ENCODE data around the gene MPPE1. TPM values are rescaled to one million over a fixed set of nuclear protein-coding genes. Genes with fewer than 3 reads are reported as not detected.

Gene MPPE1
- polyA plus RNA-seq, 1 donor from 2014 or later: 53.4 TPM

DNA sequence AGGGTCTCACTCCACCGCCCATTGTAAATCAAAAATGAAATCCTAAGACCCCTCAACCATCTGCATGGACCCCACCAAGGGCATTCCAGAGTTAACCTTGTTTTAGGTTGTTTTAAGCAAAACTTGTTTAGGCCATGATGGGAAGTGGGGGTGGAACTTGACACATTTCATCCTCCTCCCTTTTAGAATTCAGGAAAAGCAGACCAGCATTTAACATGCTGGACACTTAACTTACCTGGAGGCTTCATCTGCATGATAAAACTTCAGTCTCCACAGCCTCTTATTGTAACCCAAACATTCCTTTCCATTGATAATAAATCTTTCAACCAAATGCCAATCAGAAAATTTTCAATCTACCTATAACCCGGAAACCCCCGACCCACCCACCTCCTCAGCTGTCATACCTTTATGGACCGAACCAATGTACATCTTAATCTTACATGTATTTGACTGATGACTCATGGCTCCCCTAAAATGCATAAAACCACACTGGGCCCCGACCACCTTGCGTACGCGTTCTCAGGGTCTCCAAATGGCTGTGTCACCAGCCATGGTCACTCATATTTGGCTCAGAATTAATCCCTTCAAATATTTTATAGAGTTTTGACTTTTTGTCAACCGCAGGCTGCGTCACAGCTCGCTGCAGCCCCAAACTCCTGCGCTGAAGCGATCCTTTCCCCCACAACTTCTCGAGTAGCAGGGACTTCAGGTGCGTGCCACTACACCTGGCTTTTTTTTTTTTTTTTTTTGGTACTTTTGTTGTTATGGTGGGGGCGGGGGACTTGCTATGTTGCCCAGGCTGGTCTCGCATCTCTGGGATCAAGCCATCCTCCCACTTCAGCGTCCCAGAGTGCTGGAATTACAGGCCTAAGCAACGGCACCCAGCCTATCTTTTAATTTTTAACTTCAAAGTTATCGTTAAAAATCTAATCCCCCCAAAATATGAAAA lies 917 bp downstream of the MPPE1 start:
- Histone ChIP-seq H3K4me2 (ENCODE audit: low read length) (peak overlapping the region; percentile 84), H3K9me3 (ENCODE audit: low read length) (no peaks in the 10 kb centered on the region), H3K36me3 (ENCODE audit: insufficient read depth, low read length) (no peaks in the 10 kb centered on the region), H3K79me2 (replicated peaks; ENCODE audit: insufficient read depth, low read length) (no peaks in the 10 kb centered on the region), H2AFZ (ENCODE audit: low read depth, low read length) (peak overlapping the region; percentile 41), H3K9ac (ENCODE audit: low read length) (peak overlapping the region; percentile 96), H3K27ac (ENCODE audit: low read length) (no peak overlapping the region), H3K27me3 (ENCODE audit: insufficient read depth, low read depth, low read length) (no peaks in the 10 kb centered on the region), H3K9me2 (ENCODE audit: insufficient read depth, low read length) (no peaks in the 10 kb centered on the region), H3K4me3 (ENCODE audit: low read length) (peak overlapping the region; percentile 95), H3F3A (ENCODE audit: insufficient read depth, low read length, poor library complexity, severe bottlenecking) (no peaks in the 10 kb centered on the region), H4K20me1 (ENCODE audit: insufficient read depth) (no peaks in the 10 kb centered on the region)
- TF ChIP-seq, protein P1, sequence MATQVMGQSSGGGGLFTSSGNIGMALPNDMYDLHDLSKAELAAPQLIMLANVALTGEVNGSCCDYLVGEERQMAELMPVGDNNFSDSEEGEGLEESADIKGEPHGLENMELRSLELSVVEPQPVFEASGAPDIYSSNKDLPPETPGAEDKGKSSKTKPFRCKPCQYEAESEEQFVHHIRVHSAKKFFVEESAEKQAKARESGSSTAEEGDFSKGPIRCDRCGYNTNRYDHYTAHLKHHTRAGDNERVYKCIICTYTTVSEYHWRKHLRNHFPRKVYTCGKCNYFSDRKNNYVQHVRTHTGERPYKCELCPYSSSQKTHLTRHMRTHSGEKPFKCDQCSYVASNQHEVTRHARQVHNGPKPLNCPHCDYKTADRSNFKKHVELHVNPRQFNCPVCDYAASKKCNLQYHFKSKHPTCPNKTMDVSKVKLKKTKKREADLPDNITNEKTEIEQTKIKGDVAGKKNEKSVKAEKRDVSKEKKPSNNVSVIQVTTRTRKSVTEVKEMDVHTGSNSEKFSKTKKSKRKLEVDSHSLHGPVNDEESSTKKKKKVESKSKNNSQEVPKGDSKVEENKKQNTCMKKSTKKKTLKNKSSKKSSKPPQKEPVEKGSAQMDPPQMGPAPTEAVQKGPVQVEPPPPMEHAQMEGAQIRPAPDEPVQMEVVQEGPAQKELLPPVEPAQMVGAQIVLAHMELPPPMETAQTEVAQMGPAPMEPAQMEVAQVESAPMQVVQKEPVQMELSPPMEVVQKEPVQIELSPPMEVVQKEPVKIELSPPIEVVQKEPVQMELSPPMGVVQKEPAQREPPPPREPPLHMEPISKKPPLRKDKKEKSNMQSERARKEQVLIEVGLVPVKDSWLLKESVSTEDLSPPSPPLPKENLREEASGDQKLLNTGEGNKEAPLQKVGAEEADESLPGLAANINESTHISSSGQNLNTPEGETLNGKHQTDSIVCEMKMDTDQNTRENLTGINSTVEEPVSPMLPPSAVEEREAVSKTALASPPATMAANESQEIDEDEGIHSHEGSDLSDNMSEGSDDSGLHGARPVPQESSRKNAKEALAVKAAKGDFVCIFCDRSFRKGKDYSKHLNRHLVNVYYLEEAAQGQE (IDR thresholded peaks at IDR 0.05; ENCODE audit: borderline replicate concordance): no peak
- no peak for TF ChIP-seq TAF1 (IDR thresholded peaks at IDR 0.05; ENCODE audit: low read depth)
- TF ChIP-seq, protein P2, sequence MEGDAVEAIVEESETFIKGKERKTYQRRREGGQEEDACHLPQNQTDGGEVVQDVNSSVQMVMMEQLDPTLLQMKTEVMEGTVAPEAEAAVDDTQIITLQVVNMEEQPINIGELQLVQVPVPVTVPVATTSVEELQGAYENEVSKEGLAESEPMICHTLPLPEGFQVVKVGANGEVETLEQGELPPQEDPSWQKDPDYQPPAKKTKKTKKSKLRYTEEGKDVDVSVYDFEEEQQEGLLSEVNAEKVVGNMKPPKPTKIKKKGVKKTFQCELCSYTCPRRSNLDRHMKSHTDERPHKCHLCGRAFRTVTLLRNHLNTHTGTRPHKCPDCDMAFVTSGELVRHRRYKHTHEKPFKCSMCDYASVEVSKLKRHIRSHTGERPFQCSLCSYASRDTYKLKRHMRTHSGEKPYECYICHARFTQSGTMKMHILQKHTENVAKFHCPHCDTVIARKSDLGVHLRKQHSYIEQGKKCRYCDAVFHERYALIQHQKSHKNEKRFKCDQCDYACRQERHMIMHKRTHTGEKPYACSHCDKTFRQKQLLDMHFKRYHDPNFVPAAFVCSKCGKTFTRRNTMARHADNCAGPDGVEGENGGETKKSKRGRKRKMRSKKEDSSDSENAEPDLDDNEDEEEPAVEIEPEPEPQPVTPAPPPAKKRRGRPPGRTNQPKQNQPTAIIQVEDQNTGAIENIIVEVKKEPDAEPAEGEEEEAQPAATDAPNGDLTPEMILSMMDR (IDR thresholded peaks at IDR 0.05; ENCODE audit: poor library complexity, severe bottlenecking): no peak

DNA sequence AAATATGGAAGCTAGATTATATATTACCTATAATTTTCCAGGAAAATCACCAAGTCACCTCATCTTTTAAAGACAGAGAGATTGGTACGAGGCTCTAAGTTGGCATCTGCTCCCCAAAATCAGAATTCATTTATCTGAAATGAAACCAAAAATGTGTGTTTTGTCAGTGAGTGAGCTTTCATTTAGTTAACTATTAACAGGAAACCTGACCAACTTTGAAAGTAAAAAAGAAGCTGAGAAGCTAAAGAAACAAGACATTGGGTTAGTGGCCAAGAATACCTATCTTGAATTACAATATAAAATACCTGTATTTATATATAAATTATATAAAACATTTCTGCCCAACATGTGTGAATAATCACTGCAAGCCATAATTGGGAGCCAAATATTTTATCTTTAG lies 1.9 kb downstream of the MPPE1 start:
- H3K9ac ChIP-seq (ENCODE audit: low read length): no peak overlapping the region
- H3F3A ChIP-seq (ENCODE audit: insufficient read depth, low read length, poor library complexity, severe bottlenecking): no peaks in the 10 kb centered on the region
- no peaks in the 10 kb centered on the region for H4K20me1 ChIP-seq (ENCODE audit: insufficient read depth)
- TF ChIP-seq SMC3 (conservative IDR thresholded peaks at IDR 0.05; ENCODE audit: poor library complexity) (no peak), EZH2 (IDR thresholded peaks at IDR 0.05; ENCODE audit: borderline replicate concordance, insufficient read depth, low read length, poor library complexity, severe bottlenecking) (no peak), TAF1 (IDR thresholded peaks at IDR 0.05; ENCODE audit: low read depth) (no peak), RAD21 (conservative IDR thresholded peaks at IDR 0.05) (no peak), MXI1 (conservative IDR thresholded peaks at IDR 0.05; ENCODE audit: poor library complexity, severe bottlenecking) (no peak), POLR2AphosphoS5 (IDR thresholded peaks at IDR 0.05) (no peak), EP300 (conservative IDR thresholded peaks at IDR 0.05; ENCODE audit: poor library complexity, severe bottlenecking) (no peak)
- TF ChIP-seq, protein P2 (IDR thresholded peaks at IDR 0.05; ENCODE audit: poor library complexity, severe bottlenecking): no peak
- TF ChIP-seq, protein P1 (IDR thresholded peaks at IDR 0.05; ENCODE audit: borderline replicate concordance): no peak
- no peaks in the 10 kb centered on the region for H3K9me2 ChIP-seq (ENCODE audit: insufficient read depth, low read length)
- H3K27me3 ChIP-seq (ENCODE audit: insufficient read depth, low read depth, low read length): no peaks in the 10 kb centered on the region
- no peak overlapping the region for H3K4me3 ChIP-seq (ENCODE audit: low read length)
- no peaks in the 10 kb centered on the region for H3K79me2 ChIP-seq (replicated peaks; ENCODE audit: insufficient read depth, low read length)
- no peak overlapping the region for H2AFZ ChIP-seq (ENCODE audit: low read depth, low read length)
- no peak overlapping the region for H3K4me2 ChIP-seq (ENCODE audit: low read length)
- H3K27ac ChIP-seq (ENCODE audit: low read length): no peak overlapping the region
- H3K9me3 ChIP-seq (ENCODE audit: low read length): no peaks in the 10 kb centered on the region
- no peaks in the 10 kb centered on the region for H3K36me3 ChIP-seq (ENCODE audit: insufficient read depth, low read length)
